GM19463 (cell line): ENCODE data around the gene MMP25.

ENCODE experiments used
- ATAC-seq: cut with Tn5 transposase; IDR thresholded peaks from one replicate; pipeline ENCODE4 v1.9.1; 2021; ENCODE audit warnings: mild to moderate bottlenecking, moderate library complexity; ENCODE audit not compliant: unreplicated experiment

Gene MMP25

GRCh38 chr16:3045758-3046640 is at the start of gene MMP25:
Gene MMP25, plus strand, starts transcription at chr16:3046561. Its CDS starts 357 bp downstream, at chr16:3046918.
- no peak for ATAC-seq

- ATAC-seq, result no peak
These were observed 46.4 kb upstream of the MMP25 start for GRCh38 chr16:2999929-3000328.

GRCh38 chr16:3000540-3000939 is 45.8 kb upstream of the MMP25 start:
- no peak for ATAC-seq

- ATAC-seq, result no peak
These were observed 45.0 kb upstream of the MMP25 start for GRCh38 chr16:3001316-3001715.

GRCh38 chr16:3003582-3004270 is 42.6 kb upstream of the MMP25 start:
- ATAC-seq, result peak; percentile 98

- peak; percentile 7 for ATAC-seq
These were observed 42.0 kb upstream of the MMP25 start for GRCh38 chr16:3004319-3004718.

- no peak for ATAC-seq
These were observed 41.5 kb upstream of the MMP25 start for GRCh38 chr16:3004781-3005284.

GRCh38 chr16:3007059-3007956 is 39.1 kb upstream of the MMP25 start:
- no peak for ATAC-seq

GRCh38 chr16:3007957-3008689 is 38.2 kb upstream of the MMP25 start:
- no peak for ATAC-seq

GRCh38 chr16:3008690-3009037 is 37.7 kb upstream of the MMP25 start:
- ATAC-seq, result no peak

- no peak for ATAC-seq
These were observed 36.6 kb upstream of the MMP25 start for GRCh38 chr16:3009568-3010390.

GRCh38 chr16:3010510-3010909 is 35.9 kb upstream of the MMP25 start:
- no peak for ATAC-seq

GRCh38 chr16:3012246-3012645 is 34.1 kb upstream of the MMP25 start:
- no peak for ATAC-seq

GRCh38 chr16:3012828-3013420 is 33.4 kb upstream of the MMP25 start, which contains the start of gene CLDN9:
Gene CLDN9, plus strand, starts transcription at chr16:3012923. Its CDS starts 440 bp downstream, at chr16:3013363.
- no peak for ATAC-seq

- ATAC-seq, result no peak
These were observed 32.8 kb upstream of the MMP25 start for GRCh38 chr16:3013491-3013951.

- no peak for ATAC-seq
These were observed 32.2 kb upstream of the MMP25 start for GRCh38 chr16:3013998-3014690.

GRCh38 chr16:3014971-3015370 is 31.4 kb upstream of the MMP25 start:
- ATAC-seq, result no peak

- no peak for ATAC-seq
These were observed 30.4 kb upstream of the MMP25 start for GRCh38 chr16:3015865-3016521.
